ENCODE data around the gene RGS10. TPM values are rescaled to one million over a fixed set of nuclear protein-coding genes. Genes with fewer than 3 reads are reported as not detected.

The RGS10 gene
- total and polyA plus RNA-seq, 12 donors: 1.9 to 16.5 (median 3.8) TPM

DNA sequence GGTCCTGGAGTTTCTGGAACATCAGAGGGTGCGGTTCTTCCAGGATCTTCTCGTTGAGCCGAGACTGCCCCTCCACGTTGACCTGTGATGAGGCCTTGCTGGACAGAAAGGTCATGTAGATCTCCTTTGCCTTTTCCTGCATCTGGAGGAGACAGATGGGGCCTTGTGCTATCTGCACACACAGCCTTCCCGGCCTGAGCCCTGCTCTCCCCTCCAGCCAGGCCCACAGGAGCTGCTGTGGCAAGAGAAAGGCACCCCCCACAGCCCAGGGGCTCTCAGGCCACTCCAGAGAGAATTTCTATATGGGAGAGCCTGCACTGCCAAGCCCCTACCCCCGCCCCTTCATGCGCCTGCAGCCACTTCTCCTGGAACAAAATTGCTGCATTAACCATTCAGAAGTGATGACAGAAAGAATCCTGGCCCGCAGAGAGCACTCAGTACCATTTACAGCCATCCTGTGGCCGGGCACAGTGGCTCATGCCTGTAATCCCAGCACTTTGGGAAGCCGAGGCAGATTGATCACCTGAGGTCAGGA, 26.9 kb downstream of the RGS10 start:
- Histone ChIP-seq H3K4me3 (no peak overlapping the region), H3K36me3 (peaks cover 0 to 52% (median 0%) of the 10 kb centered on the region in 9 donors), H3K27ac (peak overlapping the region in 1 of 10 donors; percentile 86), H3K9me3 (no peaks in the 10 kb centered on the region), H3K27me3 (peaks cover 0 to 6% (median 0%) of the 10 kb centered on the region in 7 donors), H3K4me1 (peaks cover 0 to 38% (median 16%) of the 10 kb centered on the region in 9 donors)
- peak in 1 of 8 donors; percentile 18 for ATAC-seq
- intact Hi-C loops (cut with DNase I): no loop called here
- 68 to 81% methylated on average over 10 of the region's 10 CpGs for WGBS, 2 donors
- TF ChIP-seq, protein P1, sequence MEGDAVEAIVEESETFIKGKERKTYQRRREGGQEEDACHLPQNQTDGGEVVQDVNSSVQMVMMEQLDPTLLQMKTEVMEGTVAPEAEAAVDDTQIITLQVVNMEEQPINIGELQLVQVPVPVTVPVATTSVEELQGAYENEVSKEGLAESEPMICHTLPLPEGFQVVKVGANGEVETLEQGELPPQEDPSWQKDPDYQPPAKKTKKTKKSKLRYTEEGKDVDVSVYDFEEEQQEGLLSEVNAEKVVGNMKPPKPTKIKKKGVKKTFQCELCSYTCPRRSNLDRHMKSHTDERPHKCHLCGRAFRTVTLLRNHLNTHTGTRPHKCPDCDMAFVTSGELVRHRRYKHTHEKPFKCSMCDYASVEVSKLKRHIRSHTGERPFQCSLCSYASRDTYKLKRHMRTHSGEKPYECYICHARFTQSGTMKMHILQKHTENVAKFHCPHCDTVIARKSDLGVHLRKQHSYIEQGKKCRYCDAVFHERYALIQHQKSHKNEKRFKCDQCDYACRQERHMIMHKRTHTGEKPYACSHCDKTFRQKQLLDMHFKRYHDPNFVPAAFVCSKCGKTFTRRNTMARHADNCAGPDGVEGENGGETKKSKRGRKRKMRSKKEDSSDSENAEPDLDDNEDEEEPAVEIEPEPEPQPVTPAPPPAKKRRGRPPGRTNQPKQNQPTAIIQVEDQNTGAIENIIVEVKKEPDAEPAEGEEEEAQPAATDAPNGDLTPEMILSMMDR (IDR thresholded peaks at IDR 0.05): no peak
- DNase-seq: no peak

DNA sequence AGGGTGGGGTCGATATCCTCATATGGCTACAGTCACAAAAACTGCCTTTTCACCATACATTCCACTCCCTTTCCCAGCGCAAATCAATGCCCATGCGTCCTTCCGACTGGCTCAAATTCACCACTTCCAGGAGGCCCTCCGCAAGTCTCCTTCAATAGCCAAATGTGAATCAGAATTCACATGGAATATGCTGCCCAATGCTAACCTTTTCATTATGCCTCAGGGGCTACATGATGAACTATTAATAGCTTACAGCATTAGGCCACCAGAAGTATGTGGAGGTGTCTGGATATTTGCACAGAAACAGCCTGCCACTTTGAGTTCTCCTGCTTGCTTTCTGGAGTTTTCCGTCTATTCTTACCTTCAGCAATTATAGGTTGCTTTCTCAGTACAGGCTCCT, 27.7 kb downstream of the RGS10 start:
- ATAC-seq (no peak), DNase-seq (no peak)
- H3K36me3 ChIP-seq: peaks cover 0 to 56% (median 0%) of the 10 kb centered on the region in 9 donors
- peaks cover 3 to 38% (median 16%) of the 10 kb centered on the region in 9 donors for H3K4me1 ChIP-seq
- intact Hi-C loops (cut with DNase I): no loop called here
- no peaks in the 10 kb centered on the region for H3K27me3 ChIP-seq
- 88 to 94% methylated on average over 6 of the region's 6 CpGs for WGBS, 2 donors
- TF ChIP-seq, protein P1 (IDR thresholded peaks at IDR 0.05): no peak
- no peaks in the 10 kb centered on the region for H3K9me3 ChIP-seq
- no peak overlapping the region for H3K4me3 ChIP-seq
- H3K27ac ChIP-seq: no peak overlapping the region

DNA sequence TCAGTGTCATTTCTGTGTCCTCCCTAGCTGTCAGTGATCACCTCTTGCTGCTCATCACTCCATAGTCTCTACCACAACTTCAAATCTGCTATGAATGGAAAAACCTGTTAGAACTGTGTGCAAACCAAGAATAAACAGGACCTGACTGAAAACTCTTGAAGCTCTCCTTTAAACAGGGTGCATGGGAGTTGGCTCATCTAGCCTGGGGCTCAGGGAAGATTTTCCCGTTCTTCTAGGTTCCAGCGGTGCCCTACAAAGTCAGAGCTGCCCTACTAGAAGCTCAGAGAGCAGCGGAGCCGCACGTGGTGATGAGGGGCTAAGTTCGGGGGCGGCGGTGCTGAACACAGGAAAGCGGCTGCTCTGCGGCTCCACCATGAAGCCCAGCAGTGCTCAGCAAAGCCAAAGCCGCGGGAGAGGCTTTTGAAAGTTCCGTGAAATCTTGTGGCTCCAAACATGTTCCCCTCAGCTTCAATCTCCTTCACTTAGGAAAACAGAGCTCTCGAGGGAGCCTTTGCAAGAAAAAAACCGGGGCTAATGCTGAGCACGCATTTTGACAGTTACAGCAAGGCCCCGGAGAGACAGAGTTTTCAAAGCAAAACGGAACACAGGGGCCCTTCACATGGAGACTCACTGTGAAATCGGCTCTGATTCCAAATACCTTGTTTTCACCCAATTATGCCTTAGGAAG, 30.5 kb downstream of the RGS10 start:
- Histone ChIP-seq H3K36me3 (peaks cover 0 to 59% (median 0%) of the 10 kb centered on the region in 9 donors), H3K4me3 (no peak overlapping the region), H3K9me3 (no peaks in the 10 kb centered on the region), H3K4me1 (peaks cover 3 to 35% (median 16%) of the 10 kb centered on the region in 9 donors), H3K27me3 (no peaks in the 10 kb centered on the region), H3K27ac (no peak overlapping the region)
- TF ChIP-seq, protein P1 (IDR thresholded peaks at IDR 0.05): no peak
- DNase-seq (no peak), ATAC-seq (no peak)
- intact Hi-C loops (cut with DNase I): no loop called here
- WGBS, 2 donors: 78 to 79% methylated on average over 19 of the region's 19 CpGs

GRCh38 chr10:119509909-119510451, 32.5 kb downstream of the RGS10 start:
- TF ChIP-seq, protein P1 (IDR thresholded peaks at IDR 0.05): no peak
- peaks cover 0 to 51% (median 0%) of the 10 kb centered on the region in 9 donors for H3K36me3 ChIP-seq
- no peak overlapping the region for H3K4me3 ChIP-seq
- peaks cover 0 to 19% (median 3%) of the 10 kb centered on the region in 9 donors for H3K4me1 ChIP-seq
- DNase-seq (peak; percentile 61 to 77), ATAC-seq (peak; percentile 90 to 97 (median 94))
- 46 to 63% methylated on average over 10 of the region's 10 CpGs for WGBS, 2 donors
- H3K9me3 ChIP-seq: no peaks in the 10 kb centered on the region
- H3K27ac ChIP-seq: peak overlapping the region in 7 of 10 donors; percentile 1 to 77 (median 58)
- no peaks in the 10 kb centered on the region for H3K27me3 ChIP-seq
- intact Hi-C loops (cut with DNase I): no loop called here

Data from heart right ventricle (tissue), 16 donors.